ENCODE measurements around the gene GRIK3.

Gene GRIK3

DNA sequence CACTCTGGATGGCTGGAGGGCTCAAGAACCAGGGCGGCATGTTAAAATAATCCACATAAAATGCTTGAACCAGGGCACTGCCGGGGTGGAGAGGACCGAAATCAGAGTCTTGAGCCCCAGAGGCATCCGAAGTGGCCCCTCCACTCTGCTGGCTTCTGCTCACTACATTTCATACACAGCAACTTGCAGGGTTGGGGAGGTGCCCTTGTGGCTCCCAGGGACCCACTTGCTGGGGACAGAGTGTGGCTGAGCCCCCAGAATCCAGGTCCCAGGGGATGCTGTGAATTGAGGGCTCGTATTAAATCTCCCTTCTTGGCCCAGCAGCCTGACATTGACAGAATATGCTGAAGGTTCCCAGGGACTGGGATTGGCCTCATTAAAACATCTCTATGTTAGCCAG is 181.7 kb downstream of the GRIK3 start:
- DNase-seq (ENCODE audit: low read depth): no peak

DNA sequence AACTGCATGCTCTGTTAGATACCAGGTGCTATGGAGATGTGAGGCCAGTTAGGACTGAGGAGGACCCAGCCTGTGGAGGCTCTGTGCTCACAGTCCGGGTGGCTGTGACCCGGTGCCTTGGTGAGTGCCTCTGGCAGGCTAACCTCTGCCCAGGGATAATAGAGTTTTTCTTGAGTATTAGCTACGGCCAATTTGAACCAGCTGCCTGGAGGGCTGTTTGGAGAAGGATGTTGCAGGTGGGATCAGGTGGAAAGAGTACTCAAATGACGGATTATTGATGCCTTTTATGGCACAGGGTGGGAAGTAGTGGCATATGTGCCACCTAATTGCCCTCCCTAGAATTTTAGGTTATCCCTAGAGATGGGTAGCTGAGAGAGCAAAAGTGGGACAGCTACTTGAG is 182.7 kb downstream of the GRIK3 start:
- no peak for DNase-seq (ENCODE audit: low read depth)

DNA sequence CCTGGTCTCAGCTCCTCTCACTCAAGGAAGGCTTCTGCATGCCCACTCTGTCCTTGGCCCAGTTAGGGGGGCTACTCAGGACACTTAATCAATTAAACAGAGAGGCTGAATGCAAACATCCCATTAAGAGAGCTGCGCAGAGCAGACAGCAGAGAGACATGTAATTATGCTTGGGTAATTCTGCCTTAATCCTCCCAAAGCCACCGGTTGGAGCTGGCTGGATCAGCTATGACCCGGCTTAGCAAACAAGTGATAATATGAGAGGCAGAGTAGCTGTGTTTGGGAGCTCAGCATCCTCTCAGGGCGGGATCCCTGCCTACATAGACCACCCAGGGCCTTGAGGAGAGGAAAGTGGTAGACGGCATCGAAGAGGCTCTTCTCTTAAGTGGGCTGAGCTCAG is 183.2 kb downstream of the GRIK3 start:
- no peak for DNase-seq (ENCODE audit: low read depth)

GRCh38 chr1:36849956-36850355 is 184.4 kb downstream of the GRIK3 start:
- no peak for DNase-seq (ENCODE audit: low read depth)

GRCh38 chr1:36847761-36848160 is 186.6 kb downstream of the GRIK3 start:
- no peak for DNase-seq (ENCODE audit: low read depth)

DNA sequence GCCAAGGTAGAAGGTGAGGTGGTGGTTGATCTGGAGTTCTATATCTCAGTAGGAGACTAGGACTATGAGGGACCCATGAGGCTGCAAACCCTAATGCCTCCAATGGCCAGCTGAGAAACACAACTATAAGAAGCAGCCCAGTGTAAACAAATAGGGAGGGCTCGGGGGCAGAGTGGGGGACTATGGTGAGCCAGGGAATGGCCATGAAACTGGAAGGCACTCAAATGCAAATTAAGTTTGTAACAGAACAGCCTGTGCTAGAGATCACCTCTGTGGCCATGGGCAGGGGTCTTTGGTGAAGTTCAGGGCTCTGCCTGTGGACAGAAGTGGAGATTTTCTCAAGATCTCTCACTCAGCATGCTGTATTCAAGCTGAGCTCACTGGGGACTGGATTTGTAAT is 187.1 kb downstream of the GRIK3 start:
- no peak for DNase-seq (ENCODE audit: low read depth)

DNA sequence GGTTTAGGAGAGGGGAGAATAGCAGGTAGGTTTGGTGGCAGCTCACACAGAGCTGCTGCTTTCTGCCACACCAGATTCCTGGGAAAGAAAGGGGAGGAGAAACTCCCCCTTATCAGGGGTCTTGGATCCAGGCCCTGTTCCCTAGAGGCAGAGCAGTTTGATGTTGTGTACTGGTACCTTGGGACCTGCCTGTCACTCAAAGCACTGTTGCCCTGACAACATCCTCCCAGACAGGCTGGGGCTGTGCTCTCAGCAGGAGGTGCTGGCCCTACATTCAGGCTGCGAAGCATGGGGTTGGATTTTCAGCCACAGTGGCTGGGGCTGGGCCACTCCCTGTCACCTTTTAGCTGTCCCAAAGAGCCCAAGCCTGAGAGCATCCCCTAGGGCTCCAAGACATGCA is 188.0 kb downstream of the GRIK3 start:
- DNase-seq (ENCODE audit: low read depth): no peak

DNA sequence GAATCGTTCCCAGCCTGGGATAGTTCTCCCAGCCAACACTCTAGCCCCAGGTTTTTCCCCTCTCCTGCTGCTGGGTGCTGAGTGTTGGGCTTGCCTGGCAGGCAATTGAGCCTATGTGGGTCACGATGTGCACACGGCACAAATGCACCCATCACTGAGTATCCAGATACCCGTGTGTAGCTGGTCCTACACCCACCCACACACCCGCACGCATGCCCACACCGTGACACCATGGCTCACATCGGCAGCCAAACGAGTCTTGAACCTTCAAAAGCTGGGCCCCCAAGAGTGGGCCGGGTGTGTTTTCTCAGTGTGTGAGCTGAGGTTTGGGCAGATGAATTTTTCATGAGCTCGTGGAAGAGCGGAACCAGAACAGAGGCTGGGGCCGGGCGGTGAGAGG is 188.5 kb downstream of the GRIK3 start:
- DNase-seq (ENCODE audit: low read depth): no peak

DNA sequence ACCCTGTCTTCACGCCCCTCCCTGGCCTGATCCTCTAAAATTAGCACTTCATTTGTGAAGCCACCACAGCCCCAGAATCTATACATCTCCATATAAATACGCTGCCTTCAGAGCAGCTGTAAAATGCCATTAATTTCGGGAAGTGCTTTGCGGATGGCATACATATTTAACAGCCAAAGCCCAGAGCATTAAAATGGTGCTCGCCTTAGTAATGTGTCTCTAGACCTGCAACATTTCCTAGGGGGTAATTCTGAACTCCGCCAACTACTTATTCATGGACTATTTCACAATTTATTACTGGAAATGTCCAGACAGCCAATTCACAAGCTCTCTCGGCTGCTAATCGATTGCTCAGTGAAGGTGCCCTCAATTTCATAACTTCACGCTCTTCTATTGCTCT is 189.4 kb downstream of the GRIK3 start:
- DNase-seq (ENCODE audit: low read depth): no peak

DNA sequence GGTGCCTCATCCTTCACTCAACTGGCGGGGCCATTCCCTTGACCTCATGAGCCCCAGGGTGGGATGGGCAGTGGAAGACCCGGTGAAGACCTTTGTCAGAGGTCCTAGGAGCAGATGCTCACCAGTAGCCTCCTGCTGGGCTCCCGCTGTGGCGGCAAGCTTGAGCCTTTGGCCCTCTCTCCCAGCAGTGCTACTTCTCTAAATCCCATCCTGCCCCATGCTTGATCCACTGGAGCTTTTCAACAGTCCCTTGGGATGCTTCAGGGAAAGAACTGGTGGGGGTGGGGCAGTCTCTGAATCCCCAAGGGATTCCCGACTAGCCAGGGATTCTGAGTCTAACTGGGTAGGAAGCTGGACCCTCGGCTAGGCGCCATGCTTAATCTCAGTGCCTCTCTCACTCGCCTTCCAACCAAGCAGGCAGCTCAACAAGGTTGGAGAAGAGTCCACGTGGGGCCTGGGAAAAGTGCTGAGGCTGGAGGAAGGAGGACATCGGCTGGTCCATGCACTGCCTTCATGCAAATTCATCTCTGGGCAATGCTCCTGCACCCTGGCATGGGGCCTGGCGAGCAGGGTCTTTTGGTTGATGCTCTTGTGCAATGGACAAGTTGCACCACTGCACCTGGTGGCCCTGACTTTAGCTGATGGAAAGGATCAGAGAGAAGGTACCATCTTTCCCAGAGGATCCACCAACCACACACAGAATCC is 190.3 kb downstream of the GRIK3 start:
- no peak for DNase-seq (ENCODE audit: low read depth)

DNA sequence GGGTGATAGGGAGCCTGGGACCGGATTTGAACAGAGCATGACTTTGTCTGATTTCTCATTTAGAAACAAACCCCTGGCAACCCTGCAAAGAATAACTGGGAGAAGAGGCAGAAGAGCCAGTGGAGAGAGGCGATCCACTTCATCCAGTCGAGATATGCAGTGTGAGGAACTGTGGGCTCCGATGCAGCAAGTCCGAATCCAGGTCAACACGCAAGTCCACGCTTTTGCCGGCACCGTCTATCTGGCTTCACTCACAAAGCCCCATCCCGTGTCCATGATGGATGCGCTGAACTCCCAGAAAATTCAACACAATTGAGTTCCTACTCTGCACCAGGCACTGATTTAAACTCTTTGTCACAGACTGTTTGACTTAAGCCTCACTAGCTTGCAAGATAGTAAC is 191.3 kb downstream of the GRIK3 start:
- DNase-seq (ENCODE audit: low read depth): no peak

DNA sequence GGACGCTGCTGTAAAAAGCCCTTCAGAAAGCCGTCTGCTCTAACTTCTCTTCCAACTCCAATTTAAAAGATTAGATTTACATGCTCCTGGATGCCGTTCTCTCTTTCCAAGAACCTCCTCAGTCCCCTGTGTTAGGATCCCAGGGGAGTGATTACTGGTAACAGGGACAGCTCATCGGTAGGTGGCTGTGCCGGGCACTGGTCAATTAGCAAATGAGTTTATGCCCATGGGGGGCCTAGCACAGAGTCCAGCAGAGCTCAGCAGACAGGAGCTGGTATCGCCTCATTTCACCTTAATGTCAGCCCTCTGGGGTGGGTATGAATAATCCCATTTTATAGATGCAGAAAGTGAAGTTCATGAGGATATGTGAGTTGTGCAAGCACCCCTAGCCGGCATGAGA is 191.9 kb downstream of the GRIK3 start:
- DNase-seq (ENCODE audit: low read depth): no peak

DNA sequence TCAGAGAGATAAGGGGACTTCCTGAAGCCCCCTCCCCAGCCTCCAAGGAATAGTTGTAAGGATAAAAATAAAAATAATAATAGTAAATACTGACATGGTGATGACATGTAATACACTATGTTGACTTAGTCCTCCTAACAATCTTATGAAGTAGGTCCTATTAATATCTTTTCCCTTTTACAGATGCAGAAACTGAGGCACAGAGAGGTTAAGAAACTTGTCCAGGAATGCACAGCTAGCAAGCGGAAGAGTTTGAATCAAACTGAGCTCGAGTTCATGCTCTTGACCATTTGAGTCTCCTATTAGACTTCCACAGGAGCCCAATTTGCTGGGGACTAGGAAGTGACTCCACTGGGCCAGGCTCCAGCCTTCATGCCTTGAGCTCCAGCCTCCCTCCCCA is 194.8 kb downstream of the GRIK3 start:
- DNase-seq (ENCODE audit: low read depth): no peak

- DNase-seq (ENCODE audit: low read depth): no peak
These were observed 195.4 kb downstream of the GRIK3 start for GRCh38 chr1:36838888-36839287.

GRCh38 chr1:36836916-36837315 is 197.4 kb downstream of the GRIK3 start:
- no peak for DNase-seq (ENCODE audit: low read depth)

DNA sequence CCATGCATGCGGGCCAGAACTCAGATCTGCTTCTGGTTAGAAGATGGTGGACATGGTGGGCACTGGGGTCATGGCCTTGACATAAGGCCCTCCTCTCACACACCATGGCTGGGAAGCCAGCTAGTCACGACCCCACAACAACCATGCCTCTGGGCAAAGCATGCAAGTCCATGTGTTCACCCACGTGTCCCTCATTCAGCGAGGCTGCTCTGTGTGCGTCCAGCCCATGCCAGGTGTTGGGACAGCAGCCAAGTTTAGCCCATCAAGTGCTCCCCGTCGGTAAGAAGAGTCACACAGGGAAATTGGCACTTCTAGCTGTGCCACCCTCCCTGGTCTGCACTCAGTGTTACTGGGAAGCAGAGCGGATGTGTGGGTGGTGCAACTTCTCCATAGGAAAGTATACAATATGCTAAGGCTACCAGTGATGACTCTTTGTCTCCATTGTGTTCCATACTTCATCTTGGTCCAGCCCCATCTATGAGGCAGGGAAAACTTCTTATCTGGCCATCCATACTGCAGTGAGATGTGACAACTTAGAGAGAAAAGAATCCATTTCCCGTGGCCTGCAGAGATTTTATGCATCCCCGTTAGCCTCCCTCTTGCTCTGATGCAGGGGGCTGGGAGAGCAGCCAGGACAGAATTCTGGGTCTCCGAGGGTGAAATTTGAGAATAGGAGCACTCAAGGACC is 198.0 kb downstream of the GRIK3 start:
- DNase-seq (ENCODE audit: low read depth): no peak

- no peak for DNase-seq (ENCODE audit: low read depth)
These were observed 198.6 kb downstream of the GRIK3 start for GRCh38 chr1:36835696-36836095.

GRCh38 chr1:36835017-36835695 is 199.2 kb downstream of the GRIK3 start:
- no peak for DNase-seq (ENCODE audit: low read depth)

- no peak for DNase-seq (ENCODE audit: low read depth)
These were observed 199.7 kb downstream of the GRIK3 start for GRCh38 chr1:36834586-36834985.

DNA sequence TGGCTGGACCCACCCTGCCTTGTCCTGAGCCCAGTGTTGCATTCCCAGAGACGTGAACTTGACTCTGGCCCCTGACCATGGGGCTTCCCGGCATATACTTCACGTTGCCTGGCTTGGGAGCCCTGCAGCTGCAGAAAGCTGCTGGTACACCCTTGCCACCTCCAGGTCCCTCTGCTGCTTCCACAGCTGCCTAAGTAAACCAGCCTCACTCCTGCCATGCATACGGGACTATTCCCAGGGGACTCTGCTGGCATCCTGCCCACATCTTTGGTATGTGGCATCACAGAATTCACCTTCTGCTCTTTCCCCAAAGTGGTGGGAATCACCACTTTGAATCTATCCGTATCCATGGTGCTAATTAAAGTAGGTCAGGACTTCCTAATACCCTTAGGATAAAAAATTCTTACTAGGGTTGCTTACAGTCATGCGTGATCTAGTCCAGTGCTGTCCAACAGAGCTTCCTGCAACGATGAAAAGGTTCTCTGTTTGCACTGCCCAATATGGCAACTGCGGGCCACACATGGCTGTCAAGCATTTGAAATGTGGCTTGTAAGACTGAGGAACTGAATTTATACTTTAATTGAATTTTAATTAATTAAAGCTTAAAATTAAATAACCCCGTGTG is 203.0 kb downstream of the GRIK3 start:
- no peak for DNase-seq (ENCODE audit: low read depth)

DNA sequence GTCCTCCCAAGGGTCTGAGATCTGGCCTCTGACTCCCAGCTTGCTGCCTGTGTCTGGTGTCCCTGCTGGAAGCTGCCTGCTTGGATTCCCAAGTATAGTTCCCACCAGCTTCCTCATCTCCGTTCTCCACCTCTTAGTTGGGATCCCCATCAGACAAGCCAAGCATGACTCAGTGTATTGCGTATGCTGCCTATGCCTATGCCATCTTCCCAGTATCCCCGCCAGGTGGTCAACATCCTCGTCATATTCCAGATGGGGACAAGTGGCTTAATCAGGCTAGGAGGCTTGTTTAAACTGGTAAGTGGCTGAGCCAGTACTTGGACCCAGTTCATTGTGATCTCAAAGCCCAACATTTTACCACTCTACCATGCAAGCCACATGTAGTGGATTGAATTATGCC is 204.4 kb downstream of the GRIK3 start:
- DNase-seq (ENCODE audit: low read depth): no peak

- DNase-seq (ENCODE audit: low read depth): no peak
These were observed 205.2 kb downstream of the GRIK3 start for GRCh38 chr1:36829066-36829465.

DNA sequence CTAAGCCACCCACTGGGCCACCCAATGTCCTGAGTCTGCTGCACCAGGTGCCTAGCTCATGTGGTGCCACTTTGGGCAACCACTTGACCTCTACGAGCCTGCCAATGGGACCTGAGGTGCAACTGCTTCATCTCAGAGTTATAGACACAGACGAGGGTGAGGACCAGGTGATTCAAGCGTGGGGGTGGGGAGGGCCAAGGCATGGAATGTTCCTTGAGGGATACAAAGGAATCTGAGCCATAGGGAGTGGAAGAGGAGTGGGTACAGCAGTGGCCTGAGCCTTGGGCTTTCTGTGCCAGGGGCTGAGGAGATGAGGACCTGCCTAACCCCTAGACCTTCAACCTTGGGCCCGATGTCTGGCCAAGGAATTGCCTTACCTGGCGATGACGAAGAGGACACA is 209.1 kb downstream of the GRIK3 start:
- DNase-seq (ENCODE audit: low read depth): no peak
